Forelimb muscle (tissue), 1 donor: ENCODE measurements around the gene ZSCAN12. TPM values are rescaled to one million over a fixed set of nuclear protein-coding genes. Genes with fewer than 3 reads are reported as not detected.

ENCODE experiments used
- DNase-seq: peaks from one replicate; pipeline ENCODE4 v3.0.0-alpha.2; 2013; ENCODE audit warnings: low read depth
- polyA plus RNA-seq: library from polyadenylated mRNA; unstranded; fragments of 120-200 nt; gene quantifications from one replicate; pipeline ENCODE4 v1.2.1, GENCODE V29; 2013; ENCODE audit not compliant: insufficient read length

The ZSCAN12 gene
- polyA plus RNA-seq, 1 donor, result 5.6 TPM

- DNase-seq, result no peak
These were observed 45.4 kb downstream of the ZSCAN12 start for GRCh38 chr6:28353981-28354676.

GRCh38 chr6:28353356-28353755 is 46.2 kb downstream of the ZSCAN12 start:
- no peak for DNase-seq

GRCh38 chr6:28351493-28351925 is 48.0 kb downstream of the ZSCAN12 start:
- DNase-seq, result no peak

GRCh38 chr6:28351087-28351486 is 48.5 kb downstream of the ZSCAN12 start:
- DNase-seq, result no peak

- peak; percentile 52 for DNase-seq
These were observed 49.4 kb downstream of the ZSCAN12 start, which contains the start of gene ZKSCAN3 for GRCh38 chr6:28349892-28350737. Gene ZKSCAN3, plus strand, starts transcription at chr6:28349947. Its CDS starts 9,640 bp downstream, at chr6:28359587.

- no peak for DNase-seq
These were observed 50.1 kb downstream of the ZSCAN12 start for GRCh38 chr6:28349344-28349891.

GRCh38 chr6:28347119-28347518 is 52.4 kb downstream of the ZSCAN12 start:
- DNase-seq, result no peak

- DNase-seq, result no peak
These were observed 54.3 kb downstream of the ZSCAN12 start for GRCh38 chr6:28345201-28345600.

GRCh38 chr6:28343898-28344677 is 55.5 kb downstream of the ZSCAN12 start:
- DNase-seq, result no peak

GRCh38 chr6:28340310-28341095 is 59.0 kb downstream of the ZSCAN12 start:
- DNase-seq, result no peak

GRCh38 chr6:28337121-28337520 is 62.4 kb downstream of the ZSCAN12 start:
- DNase-seq, result no peak

- DNase-seq, result peak; percentile 74
These were observed 63.0 kb downstream of the ZSCAN12 start for GRCh38 chr6:28336284-28337120.

- DNase-seq, result peak; percentile 94
These were observed 63.8 kb downstream of the ZSCAN12 start, which contains the start of gene ZSCAN31 for GRCh38 chr6:28335564-28336283. Gene ZSCAN31, minus strand, starts transcription at chr6:28336148. Its CDS starts 6,465 bp downstream, at chr6:28329683.

- no peak for DNase-seq
These were observed 64.4 kb downstream of the ZSCAN12 start for GRCh38 chr6:28335040-28335563.

- no peak for DNase-seq
These were observed 65.1 kb downstream of the ZSCAN12 start for GRCh38 chr6:28334286-28335039.

- DNase-seq, result no peak
These were observed 65.9 kb downstream of the ZSCAN12 start for GRCh38 chr6:28333599-28334018.

- DNase-seq, result no peak
These were observed 66.5 kb downstream of the ZSCAN12 start for GRCh38 chr6:28333047-28333446.

GRCh38 chr6:28330041-28330440 is 69.5 kb downstream of the ZSCAN12 start:
- DNase-seq, result no peak
